ENCODE measurements around the gene EHMT1.

Gene EHMT1

DNA sequence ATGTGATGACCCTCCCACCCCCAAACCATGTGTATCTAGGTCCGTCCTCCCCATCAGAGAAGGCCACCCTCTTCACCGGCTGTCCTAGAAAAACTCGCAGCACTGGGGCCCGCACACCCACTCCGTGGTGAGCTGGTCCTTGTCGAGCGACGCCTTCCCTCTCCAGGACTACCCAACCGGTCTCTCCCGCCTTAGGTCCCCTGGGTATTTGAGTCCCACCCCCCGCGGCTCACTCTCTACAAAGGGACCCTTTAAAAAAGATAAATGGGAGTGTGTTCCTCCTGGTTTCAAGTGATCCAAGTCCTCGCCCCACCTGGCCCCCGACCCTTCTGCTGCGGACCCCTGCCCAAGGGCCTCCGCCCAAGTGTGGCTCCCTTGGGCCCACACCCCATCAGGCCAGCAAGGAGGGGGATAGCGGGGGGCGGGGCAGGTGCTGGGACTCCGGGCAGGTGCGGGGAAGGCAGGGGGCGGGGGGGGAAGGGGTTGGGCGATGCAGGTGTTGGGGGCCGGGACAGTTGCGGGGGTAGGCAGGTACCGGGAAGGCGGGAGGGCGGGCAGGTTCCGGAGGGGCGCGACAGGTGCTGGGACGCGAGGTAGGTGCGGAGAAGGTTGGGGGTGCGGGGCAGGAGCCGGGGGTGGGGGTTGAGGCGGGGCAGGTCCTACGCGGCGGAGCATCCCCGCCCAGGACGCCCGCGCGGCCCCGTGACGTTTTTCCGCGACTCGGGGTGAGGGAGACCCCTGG, 14.3 kb upstream of the EHMT1 start:
- no peak for DNase-seq (ENCODE audit: extremely low read depth, low read depth)
- TF ChIP-seq, protein P1, sequence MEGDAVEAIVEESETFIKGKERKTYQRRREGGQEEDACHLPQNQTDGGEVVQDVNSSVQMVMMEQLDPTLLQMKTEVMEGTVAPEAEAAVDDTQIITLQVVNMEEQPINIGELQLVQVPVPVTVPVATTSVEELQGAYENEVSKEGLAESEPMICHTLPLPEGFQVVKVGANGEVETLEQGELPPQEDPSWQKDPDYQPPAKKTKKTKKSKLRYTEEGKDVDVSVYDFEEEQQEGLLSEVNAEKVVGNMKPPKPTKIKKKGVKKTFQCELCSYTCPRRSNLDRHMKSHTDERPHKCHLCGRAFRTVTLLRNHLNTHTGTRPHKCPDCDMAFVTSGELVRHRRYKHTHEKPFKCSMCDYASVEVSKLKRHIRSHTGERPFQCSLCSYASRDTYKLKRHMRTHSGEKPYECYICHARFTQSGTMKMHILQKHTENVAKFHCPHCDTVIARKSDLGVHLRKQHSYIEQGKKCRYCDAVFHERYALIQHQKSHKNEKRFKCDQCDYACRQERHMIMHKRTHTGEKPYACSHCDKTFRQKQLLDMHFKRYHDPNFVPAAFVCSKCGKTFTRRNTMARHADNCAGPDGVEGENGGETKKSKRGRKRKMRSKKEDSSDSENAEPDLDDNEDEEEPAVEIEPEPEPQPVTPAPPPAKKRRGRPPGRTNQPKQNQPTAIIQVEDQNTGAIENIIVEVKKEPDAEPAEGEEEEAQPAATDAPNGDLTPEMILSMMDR (IDR thresholded peaks at IDR 0.05; ENCODE audit: low read depth, low read length): no peak

GRCh38 chr9:137605121-137606004, 13.4 kb upstream of the EHMT1 start, which contains the start of gene ARRDC1:
ARRDC1 (plus strand) TSS chr9:137605686; CDS start chr9:137605718, 32 bp downstream.
- peak; percentile 80 for DNase-seq (ENCODE audit: extremely low read depth, low read depth)
- TF ChIP-seq, protein P1 (IDR thresholded peaks at IDR 0.05; ENCODE audit: low read depth, low read length): no peak

DNA sequence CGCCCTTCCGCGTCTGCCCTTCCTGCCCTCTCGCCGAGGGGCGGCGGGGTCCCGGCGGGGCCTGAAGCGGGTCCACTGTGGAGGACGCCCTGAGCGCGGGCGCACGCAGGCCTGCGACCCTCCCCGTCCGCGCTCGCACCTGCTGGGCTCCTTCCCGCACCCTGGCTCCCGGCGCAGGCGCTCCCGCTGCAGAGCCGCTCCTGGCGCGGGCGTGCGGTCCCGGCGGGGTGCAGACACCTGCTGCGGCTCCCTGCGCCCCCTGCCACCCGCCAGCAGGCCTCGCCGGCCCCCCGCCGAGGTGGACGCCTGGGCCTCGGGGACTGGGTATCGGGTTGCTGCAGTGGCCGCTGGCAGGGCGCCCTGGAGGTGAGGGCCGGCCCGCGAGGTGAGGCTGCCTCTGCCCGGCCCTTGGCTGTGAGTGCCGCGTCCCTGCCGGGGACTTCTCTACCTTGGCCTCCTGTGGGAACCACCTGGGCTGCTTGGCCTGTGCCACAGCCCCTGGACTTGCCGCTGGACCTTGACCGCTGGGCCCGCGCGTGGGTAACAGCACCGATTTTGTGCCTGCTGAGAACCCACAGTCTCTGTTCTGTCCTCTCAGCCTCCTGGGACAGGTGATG, 12.7 kb upstream of the EHMT1 start:
- no peak for DNase-seq (ENCODE audit: extremely low read depth, low read depth)
- TF ChIP-seq, protein P1 (IDR thresholded peaks at IDR 0.05; ENCODE audit: low read depth, low read length): no peak

DNA sequence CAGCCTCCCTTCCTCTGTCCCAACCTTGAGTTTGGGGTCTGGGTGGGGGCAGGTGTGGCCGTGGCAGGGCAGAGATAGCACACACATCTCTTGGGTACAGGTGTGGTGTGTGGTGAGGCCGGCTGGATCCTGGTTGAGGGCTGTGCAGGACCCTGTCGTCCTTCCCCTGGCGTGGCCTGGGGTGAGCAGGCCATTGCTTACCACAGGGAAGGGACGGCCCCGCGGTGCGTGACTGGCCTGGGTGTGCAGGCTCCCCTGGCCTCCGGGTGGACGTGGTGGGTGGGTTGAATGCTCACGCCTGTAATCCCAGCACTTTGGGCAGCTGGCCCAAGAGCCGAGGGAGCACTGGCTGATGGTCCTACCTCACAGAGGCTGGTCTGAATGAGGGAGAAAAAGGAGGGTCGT, 12.1 kb upstream of the EHMT1 start:
- DNase-seq (ENCODE audit: extremely low read depth, low read depth): no peak
- TF ChIP-seq, protein P1 (IDR thresholded peaks at IDR 0.05; ENCODE audit: low read depth, low read length): no peak

DNA sequence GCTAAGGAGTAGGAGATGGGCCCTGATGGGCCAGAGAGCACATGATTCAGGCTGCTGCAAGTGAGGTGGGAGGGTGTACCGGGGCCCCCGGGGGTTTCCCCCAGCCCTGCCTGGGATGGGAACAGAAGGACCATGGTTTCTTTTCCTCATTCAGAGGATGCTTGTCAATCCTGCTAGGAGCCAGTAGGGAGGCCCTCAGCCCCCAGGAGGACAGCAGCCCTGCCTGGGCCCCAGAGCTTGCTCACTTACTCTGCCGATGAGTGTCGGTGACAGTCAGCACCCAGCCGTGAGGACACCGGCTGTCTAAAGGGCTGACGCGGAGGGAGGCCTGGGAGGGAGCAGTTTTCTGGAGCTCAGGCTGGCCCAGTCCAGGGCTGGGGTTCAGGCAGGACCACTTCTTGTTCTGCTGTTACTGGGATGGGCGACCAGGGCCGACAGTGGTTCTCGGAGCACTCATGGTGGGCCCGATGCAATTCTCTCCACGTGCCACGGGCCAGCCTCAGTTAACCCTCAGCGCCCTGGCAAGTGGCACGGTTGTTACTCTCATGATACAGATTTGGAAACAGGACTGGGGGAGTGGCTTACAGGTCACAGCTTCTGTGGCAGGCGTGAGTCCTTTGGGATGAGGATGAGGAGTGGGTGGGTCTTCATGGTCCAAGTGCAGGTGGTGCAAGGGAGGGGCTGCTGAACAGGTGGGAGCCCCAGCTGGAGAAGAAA, 11.5 kb upstream of the EHMT1 start:
- DNase-seq (ENCODE audit: extremely low read depth, low read depth): no peak
- TF ChIP-seq, protein P1 (IDR thresholded peaks at IDR 0.05; ENCODE audit: low read depth, low read length): no peak

DNA sequence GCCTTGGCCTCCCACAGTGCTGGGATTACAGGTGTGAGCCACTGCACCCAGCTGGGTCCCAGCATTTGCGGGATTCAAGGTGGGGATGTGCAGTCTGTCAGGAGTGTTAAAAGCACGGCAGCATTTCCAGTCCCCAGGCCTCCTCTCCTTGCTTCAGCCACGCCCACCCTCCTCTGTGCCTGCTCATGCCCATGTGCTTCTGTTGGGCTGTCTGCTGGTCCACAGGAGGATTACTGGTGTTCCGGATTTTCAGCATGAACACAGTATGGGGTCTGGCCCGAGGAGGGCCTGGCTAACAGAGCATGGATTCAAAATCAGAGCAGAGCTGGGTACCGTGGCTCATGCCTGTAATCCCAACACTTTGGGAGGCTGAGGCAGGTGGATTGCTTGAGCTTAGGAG, 7.9 kb upstream of the EHMT1 start:
- DNase-seq (ENCODE audit: extremely low read depth, low read depth): no peak
- TF ChIP-seq, protein P1 (IDR thresholded peaks at IDR 0.05; ENCODE audit: low read depth, low read length): no peak
